Neural cell (in vitro differentiated cells): ENCODE data around the gene MAEA.

Experiments
- CTCF ChIP-seq: fragments of 450-650 bp; IDR thresholded peaks from 2 replicates; pipeline ENCODE4 v1.5.1; 2014; ENCODE audit warnings: antibody characterized with exemption, mild to moderate bottlenecking, moderate library complexity; ENCODE audit not compliant: poor library complexity, severe bottlenecking
- EP300 ChIP-seq: fragments of 450-650 bp; conservative IDR thresholded peaks from 2 replicates; pipeline ENCODE4 v1.6.1; 2014; ENCODE audit warnings: antibody characterized with exemption, mild to moderate bottlenecking, moderate library complexity; ENCODE audit not compliant: poor library complexity, severe bottlenecking
- RAD21 ChIP-seq: fragments of 450-650 bp; conservative IDR thresholded peaks from 2 replicates; pipeline ENCODE4 v1.6.1; 2014; ENCODE audit warnings: antibody characterized with exemption, mild to moderate bottlenecking, moderate library complexity
- REST ChIP-seq: IDR thresholded peaks from 2 replicates; pipeline ENCODE4 v1.6.1; 2012; ENCODE audit warnings: borderline replicate concordance
- TAF1 ChIP-seq: IDR thresholded peaks from 2 replicates; pipeline ENCODE4 v1.6.1; 2012; ENCODE audit warnings: low read depth

- no peak for TF ChIP-seq REST
- TF ChIP-seq EP300 = no peak
- TF ChIP-seq CTCF = peak; percentile 75
- TF ChIP-seq RAD21 = peak; percentile 77
- TF ChIP-seq TAF1 = no peak
These were observed 3.7 kb upstream of the MAEA start for GRCh38 chr4:1285790-1286553.
